Activated CD4-positive, CD25-positive, alpha-beta regulatory T cell treated with anti-CD3 and anti-CD28 coated beads, Interleukin-2, amount 50 U/mL, for 24 hours (primary cell): ENCODE data around the gene RALGAPA2.

ENCODE experiments used
- ATAC-seq, 2 donors: fragments of 150-1000 bp; cut with Tn5 transposase; one replicate each; pipeline ENCODE4 v1.10.0; 2021; ENCODE audit warnings: mild to moderate bottlenecking in 1 of 2, moderate library complexity in 1 of 2

The RALGAPA2 gene

DNA sequence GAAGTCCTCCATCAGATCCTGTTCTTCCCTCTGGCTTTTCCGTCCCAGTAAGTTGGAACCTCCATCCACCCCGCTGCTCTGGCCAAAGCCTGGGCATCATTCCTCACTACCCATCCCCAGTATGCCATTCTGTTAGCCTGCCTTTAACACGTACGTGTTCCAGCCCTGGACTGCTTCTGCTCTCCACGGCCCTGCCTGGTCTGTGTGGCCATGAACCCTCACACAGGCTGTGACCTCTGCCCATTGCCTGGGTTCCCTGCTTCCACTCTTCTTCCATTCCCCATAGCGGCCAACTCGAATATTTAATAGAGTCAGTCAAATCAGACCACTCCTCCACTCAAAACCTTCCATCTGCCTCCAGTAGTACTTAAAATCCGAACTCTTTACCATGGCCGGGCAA is 29.4 kb downstream of the RALGAPA2 start:
- no peak for ATAC-seq

- ATAC-seq, result no peak
These were observed 31.4 kb downstream of the RALGAPA2 start for GRCh38 chr20:20680991-20681508.

DNA sequence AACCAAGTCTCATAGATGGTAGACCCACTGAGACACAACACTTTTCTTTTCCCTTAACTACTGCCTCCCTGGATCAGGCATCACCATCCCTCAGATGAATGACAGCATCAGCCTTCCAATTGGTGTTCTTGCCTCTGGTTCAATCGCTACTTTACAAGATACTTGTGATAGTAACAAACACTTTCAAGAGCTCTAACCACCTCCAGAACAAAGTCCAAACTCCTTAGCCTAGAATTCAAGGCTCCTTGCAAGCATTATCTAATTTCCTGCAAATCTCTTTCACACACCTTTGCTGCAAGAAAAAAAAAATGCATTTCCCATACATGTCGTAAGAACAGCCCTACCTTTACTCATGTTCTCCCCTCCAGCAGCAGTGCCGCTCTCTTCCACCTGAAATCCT is 33.1 kb downstream of the RALGAPA2 start:
- no peak for ATAC-seq

GRCh38 chr20:20677186-20677585 is 35.3 kb downstream of the RALGAPA2 start:
- no peak for ATAC-seq

GRCh38 chr20:20668639-20669038 is 43.8 kb downstream of the RALGAPA2 start:
- peak; percentile 46 to 59 for ATAC-seq

DNA sequence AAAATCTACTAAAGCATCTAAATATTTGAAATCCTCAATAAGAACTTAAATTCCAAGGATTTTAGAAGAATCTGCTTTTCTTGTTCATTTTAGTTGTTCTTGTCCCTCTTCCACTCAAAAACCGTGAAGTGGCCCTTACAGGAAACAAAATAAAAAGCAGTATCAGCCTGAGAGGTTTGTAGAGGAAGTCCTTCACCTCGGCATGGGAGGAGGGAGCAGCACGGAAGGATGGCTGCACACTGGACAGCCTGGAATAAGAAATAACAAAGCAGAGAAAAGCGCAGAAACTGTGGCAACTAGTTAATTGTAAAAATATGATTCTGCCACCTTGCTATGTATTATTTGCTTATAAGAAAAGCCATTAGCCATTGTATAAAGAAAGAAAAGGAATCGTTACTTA is 46.1 kb downstream of the RALGAPA2 start:
- no peak for ATAC-seq

DNA sequence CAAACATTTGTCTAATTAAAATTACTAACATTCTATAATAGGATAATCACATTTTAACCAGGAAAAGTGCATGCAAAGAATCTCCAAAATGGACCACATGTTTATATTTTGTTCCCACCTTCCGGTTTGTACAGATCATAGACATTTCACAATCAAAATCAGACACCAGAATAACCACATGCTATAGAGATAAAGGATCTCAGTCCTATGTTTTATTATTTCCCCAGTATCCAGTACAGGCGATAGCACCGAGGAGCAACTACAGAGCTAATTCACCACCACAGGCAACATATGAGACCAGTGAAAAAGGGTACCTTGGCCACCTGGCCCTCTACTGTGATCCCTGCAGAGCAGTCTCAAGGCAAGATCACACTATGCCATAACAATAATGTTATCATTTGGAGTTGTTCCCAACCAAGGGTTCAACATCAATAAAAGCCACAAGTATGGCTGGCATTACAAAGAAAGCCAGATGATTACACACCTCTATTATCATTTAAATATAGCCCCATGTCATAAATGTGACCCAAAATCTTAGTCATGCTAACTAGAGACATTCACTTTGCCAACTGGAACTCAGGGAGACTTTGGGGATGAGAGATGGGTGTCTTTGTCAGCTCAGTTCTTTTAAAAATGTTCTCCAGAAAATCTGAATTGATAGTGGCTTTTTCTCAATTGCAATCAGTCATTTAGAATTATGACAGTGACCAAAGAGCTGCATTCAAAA is 46.7 kb downstream of the RALGAPA2 start:
- ATAC-seq, result no peak

GRCh38 chr20:20664795-20665589 is 47.5 kb downstream of the RALGAPA2 start:
- no peak for ATAC-seq

DNA sequence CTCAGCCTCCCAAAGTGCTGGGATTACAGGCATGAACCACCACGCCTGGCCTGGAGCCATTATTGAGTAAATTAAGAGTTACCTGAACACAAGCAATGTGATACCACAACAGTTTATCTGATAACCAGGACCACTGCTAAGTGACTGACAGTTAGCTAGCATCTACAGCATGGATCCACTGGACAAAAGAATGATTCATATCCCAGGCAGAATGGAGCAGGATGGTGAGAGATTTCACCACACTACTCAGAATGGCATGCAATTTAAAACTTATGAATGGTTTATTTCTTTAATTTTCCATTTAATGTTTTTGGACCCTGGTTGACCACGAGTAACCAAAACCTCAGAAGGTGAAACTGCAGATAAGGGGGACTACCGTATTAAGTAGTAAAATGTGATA is 48.6 kb downstream of the RALGAPA2 start:
- no peak for ATAC-seq

- ATAC-seq, result no peak
These were observed 53.5 kb downstream of the RALGAPA2 start for GRCh38 chr20:20658871-20659431.

DNA sequence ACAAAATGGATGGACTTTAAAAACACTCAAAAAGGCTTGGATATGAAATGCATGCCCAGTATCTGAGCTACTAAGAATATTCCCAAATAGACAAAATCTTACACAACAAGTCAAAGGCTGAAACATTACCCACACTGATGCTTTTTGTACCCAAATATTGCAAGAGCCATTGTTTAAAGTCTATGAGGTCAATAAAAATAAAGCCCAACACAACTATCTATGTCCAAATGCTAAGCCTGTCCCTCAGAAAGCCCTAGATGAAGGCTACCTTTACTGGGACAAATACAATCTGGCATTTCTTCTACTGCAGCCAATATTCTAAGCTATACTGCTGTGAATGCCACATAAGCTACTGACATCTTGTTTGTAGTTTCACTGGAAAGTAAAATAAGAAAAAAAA is 54.3 kb downstream of the RALGAPA2 start:
- no peak for ATAC-seq

- ATAC-seq, result no peak
These were observed 55.4 kb downstream of the RALGAPA2 start for GRCh38 chr20:20657092-20657491.

- ATAC-seq, result no peak
These were observed 56.6 kb downstream of the RALGAPA2 start for GRCh38 chr20:20655883-20656282.

- ATAC-seq, result no peak
These were observed 62.5 kb downstream of the RALGAPA2 start for GRCh38 chr20:20649945-20650344.

DNA sequence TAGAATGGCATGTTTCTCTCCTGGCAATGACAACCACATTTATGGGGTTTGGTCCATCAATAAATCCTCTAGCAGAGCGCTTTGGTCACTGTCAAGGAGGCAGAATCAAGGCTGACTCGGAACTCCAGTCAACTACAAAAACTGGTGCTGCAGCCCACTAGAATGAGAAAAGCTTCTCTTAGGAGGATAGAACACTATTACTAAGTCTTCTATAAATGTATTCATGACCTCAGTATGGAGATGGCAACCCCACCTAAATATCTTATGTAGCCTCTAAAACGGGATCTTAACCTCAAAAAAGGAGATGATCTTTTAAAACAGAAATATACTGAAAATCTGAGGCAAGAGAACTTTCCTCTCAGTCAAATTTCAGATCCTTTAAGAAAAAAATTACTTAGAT is 68.5 kb downstream of the RALGAPA2 start:
- no peak for ATAC-seq

- no peak for ATAC-seq
These were observed 70.7 kb downstream of the RALGAPA2 start for GRCh38 chr20:20641783-20642182.

GRCh38 chr20:20638878-20639277 is 73.6 kb downstream of the RALGAPA2 start:
- no peak for ATAC-seq

DNA sequence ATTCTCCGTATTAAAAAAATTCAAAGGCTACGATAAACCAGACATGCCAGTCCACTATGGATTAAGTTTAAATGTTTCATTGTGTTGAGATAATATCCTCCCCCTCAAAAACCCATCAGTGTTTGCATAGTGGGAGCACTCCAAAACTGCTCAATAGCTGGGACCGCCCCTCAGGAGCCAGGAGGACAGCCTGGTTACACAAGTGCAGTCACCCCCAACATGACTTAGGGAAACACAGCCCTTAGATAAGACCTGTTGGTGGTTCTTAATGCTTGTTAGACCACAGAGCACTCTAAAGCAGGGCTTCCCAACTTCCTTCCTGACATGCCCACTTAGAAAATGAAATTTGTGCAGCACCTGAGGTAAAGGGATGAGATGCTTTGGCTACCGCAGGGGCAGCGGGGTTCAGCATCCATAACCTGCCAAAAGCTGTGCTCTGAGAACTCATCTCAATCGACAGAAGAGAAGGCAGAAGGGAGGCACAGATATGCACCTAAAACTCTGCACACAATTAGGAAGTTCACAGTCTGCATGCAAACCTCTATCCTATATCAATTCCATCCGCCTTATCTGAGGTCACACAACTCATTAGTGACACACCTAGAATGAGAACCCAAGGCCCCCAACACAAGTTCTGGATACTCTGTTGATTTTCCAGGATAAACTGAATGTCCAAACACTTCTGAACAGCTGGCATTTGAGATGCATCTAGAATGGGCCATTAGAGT is 74.3 kb downstream of the RALGAPA2 start:
- no peak for ATAC-seq

- ATAC-seq, result no peak
These were observed 77.4 kb downstream of the RALGAPA2 start for GRCh38 chr20:20635006-20635405.

GRCh38 chr20:20632644-20633043 is 79.8 kb downstream of the RALGAPA2 start:
- ATAC-seq, result no peak

DNA sequence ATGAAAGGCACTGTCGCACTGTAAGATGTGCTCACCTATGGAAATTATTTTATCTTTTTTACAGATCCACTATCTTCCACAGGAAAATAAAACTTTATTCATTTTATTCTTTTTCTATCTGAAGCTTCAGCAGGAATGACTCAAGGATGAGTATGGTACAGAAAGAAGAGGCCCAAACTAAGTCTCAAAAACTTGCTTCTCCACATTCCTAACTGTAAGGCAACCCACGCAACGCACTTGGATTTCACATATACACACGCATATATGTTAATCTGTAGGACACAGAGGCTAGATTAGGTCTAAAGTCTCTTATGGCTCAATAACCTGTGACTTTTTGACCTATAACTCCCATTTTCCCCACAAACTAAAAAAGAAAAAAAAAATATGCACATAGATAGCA is 81.9 kb downstream of the RALGAPA2 start:
- ATAC-seq, result no peak

GRCh38 chr20:20629556-20630188 is 82.8 kb downstream of the RALGAPA2 start:
- ATAC-seq, result no peak

DNA sequence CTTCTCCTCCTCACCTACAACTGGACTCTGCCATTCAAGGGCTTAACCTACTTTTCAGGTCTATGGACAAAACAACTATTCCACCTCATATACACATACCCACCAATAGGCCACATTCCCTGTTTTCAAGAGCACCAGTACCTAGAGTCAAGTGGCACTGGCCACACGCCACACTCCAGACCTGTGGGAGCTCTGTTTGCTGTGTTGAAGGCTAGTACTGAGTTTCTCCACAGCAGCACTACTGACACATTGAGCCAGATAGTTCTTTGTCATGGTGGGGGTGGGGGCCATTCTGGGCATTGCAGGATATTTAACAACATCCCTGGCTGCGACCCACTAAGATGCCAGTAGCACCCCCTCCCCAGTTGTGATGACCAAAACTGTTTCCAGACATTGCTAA is 84.1 kb downstream of the RALGAPA2 start:
- no peak for ATAC-seq
